Mammary epithelial cell (primary cell): Measurements from ENCODE around the gene ANKRD16.

ENCODE experiments used
- CTCF ChIP-seq, 2 donors: IDR thresholded peaks in 1 of 2; conservative IDR thresholded peaks in 1 of 2; 2 replicates each; pipeline ENCODE4 v1.5.1; 2011 to 2012; ENCODE audit warnings: inconsistent platforms in 2 of 2, low read length in 2 of 2, mild to moderate bottlenecking in 2 of 2, control low read depth in 1 of 2, low read depth in 1 of 2; ENCODE audit not compliant: insufficient read depth in 1 of 2; ENCODE audit errors: extremely low read depth in 1 of 2
- EZH2 ChIP-seq: IDR thresholded peaks from 2 replicates; pipeline ENCODE4 v1.6.1; 2012; ENCODE audit warnings: low read length, inconsistent platforms, borderline replicate concordance

GRCh38 chr10:5871596-5871995, 18.1 kb downstream of the ANKRD16 start:
- TF ChIP-seq CTCF (conservative IDR thresholded peaks at IDR 0.05 in 1 of 2, IDR thresholded peaks at IDR 0.05 in 1 of 2; ENCODE audit: extremely low read depth in 1 of 2, insufficient read depth in 1 of 2, low read depth in 1 of 2, low read length in 2 of 2) (no peak), EZH2 (no peak)
